GM06990 (cell line): ENCODE results near the gene PLCL1.
"Not testable (repeated sequence)": the region's sequence is repeated elsewhere in the genome, so short reads cannot be mapped to it uniquely, and the experiment has no call there.

Experiments used
- DNase-seq: peaks from one replicate; pipeline ENCODE4 v3.0.0-alpha.2; 2011; ENCODE audit not compliant: insufficient read length; ENCODE audit errors: extremely low read depth
- H3K27me3 ChIP-seq: replicated peaks from 2 replicates; pipeline ENCODE4 v1.6.0; 2011; ENCODE audit warnings: low read length; ENCODE audit not compliant: control insufficient read depth, insufficient read depth
- H3K36me3 ChIP-seq: 2 replicates; pipeline ENCODE4 v1.5.1; 2011; ENCODE audit warnings: low read length; ENCODE audit not compliant: control insufficient read depth, insufficient read depth
- H3K4me3 ChIP-seq: replicated peaks from 2 replicates; pipeline ENCODE4 v1.5.1; 2011; ENCODE audit warnings: low read depth, mild to moderate bottlenecking, control low read depth, low read length
- CTCF ChIP-seq: IDR thresholded peaks from 2 replicates; pipeline ENCODE4 v1.5.1; 2011; ENCODE audit warnings: low read length, control low read depth, mild to moderate bottlenecking, inconsistent platforms; ENCODE audit not compliant: insufficient read depth, poor library complexity, severe bottlenecking

The PLCL1 gene

DNA sequence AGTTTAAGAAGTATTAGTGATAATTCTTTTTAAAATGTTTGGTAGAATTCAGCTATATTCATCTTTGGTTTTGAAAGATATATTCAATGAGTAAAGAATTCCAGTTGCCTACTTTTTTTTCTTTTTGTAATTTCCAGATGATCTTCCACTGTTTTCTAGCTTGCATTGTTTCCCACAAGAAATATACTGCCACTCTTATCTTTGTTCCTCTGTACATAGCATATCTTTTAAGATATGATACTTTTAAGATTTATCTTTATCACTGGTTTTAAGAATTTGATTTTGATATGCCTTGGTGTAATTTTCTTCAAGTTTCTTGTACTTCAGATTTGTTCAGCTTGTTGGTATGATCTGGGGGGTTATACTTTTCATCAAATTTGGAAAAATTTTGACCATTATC is 374.4 kb downstream of the PLCL1 start:
- Histone ChIP-seq H3K36me3 (no peaks in the 10 kb centered on the region), H3K4me3 (no peak overlapping the region), H3K27me3 (no peaks in the 10 kb centered on the region)
- no peak for DNase-seq
- no peak for TF ChIP-seq CTCF

DNA sequence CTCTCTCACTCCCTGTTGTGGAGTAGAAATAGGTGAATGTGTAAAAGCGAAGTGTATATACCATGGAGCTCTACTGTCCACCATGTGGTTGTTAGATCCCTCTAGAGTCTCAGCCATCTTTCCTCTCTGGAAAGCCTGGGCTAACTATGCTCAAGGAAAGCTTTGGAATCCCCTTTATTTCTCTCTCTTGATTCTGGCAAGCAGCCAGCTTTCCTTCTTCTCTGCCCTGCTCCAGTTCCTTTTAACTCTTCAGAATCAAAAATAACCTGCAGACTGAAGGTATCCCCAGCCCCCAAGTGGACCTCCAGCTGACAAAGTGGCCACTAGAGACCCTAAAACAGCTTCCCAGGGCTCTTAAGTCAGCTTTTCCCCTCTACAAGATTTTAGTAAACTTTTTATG is 381.9 kb downstream of the PLCL1 start:
- no peak for DNase-seq
- TF ChIP-seq CTCF: no peak
- no peaks in the 10 kb centered on the region for H3K36me3 ChIP-seq
- H3K4me3 ChIP-seq: no peak overlapping the region
- H3K27me3 ChIP-seq: no peaks in the 10 kb centered on the region

- no peak for DNase-seq
Measured at GRCh38 chr2:198187841-198188240, 383.4 kb downstream of the PLCL1 start.

GRCh38 chr2:198188982-198189381 is 384.6 kb downstream of the PLCL1 start:
- no peak overlapping the region for H3K4me3 ChIP-seq
- no peak for DNase-seq
- no peaks in the 10 kb centered on the region for H3K36me3 ChIP-seq
- no peaks in the 10 kb centered on the region for H3K27me3 ChIP-seq
- TF ChIP-seq CTCF: no peak

More at GRCh38 chr2:198187841-198188240, 383.4 kb downstream of the PLCL1 start:
- TF ChIP-seq CTCF: no peak
- H3K4me3 ChIP-seq: no peak overlapping the region
- H3K27me3 ChIP-seq: no peaks in the 10 kb centered on the region
- H3K36me3 ChIP-seq: no peaks in the 10 kb centered on the region

GRCh38 chr2:198191651-198192050 is 387.3 kb downstream of the PLCL1 start:
- no peak for DNase-seq
- H3K4me3 ChIP-seq: no peak overlapping the region
- no peaks in the 10 kb centered on the region for H3K36me3 ChIP-seq
- no peak for TF ChIP-seq CTCF
- H3K27me3 ChIP-seq: no peaks in the 10 kb centered on the region

DNA sequence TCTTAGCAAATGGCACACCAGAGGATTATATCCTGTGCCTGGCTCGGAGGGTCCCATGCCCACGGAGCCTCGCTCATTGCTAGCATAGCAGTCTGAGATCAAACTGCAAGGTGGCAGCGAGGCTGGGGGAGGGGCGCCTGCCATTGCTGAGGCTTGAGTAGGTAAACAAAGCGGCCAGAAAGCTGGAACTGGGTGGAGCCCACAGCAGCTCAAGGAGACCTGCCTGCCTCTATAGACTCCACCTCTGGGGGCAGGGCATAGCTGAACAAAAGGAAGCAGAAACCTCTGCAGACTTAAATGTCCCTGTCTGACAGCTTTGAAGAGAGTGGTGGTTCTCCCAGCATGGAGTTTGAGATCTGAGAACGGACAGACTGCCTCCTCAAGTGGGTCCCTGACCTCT is 392.2 kb downstream of the PLCL1 start:
- not testable (repeated sequence) for H3K36me3 ChIP-seq, H3K4me3 ChIP-seq, DNase-seq, H3K27me3 ChIP-seq
